ENCODE data around the gene GRIN2A.

The GRIN2A gene

GRCh38 chr16:9846362-9847099 is 335.7 kb downstream of the GRIN2A start:
- DNase-seq: no peak

DNA sequence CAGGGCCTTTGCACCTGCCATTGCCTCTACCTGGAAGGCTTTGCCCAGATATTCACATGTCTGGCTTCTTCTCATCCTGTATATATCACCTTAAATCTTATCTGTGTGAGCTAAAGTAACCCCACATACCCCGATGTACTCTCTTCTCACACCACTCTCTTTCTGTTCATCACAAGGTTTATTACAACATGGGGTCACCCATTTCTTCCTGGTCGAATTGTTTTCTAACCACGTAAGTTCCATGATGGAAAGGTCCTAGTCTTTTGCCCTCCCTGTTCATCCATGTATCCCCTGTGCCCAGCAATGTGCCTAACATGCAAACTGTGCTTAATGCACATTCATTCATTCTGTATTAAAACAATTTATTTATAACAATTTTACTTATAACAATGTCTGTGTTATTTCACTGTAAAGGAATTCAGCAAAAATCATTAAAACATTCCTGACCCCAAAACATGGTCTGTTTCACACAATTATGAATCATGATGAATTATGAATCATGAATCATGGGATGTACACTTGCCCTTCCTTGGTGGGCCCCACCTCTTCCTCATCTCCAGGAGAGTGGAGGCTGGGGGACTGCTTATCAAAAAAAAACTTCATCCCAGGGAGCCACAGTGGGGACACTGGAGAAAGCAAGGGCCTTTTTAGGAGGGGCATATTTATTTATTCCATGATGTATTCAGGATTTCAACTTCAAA is 336.4 kb downstream of the GRIN2A start:
- DNase-seq: no peak

- no peak for DNase-seq
These were observed 337.9 kb downstream of the GRIN2A start for GRCh38 chr16:9844361-9844760.

- DNase-seq: no peak
These were observed 338.7 kb downstream of the GRIN2A start for GRCh38 chr16:9843424-9844018.

- DNase-seq: no peak
These were observed 341.2 kb downstream of the GRIN2A start for GRCh38 chr16:9840761-9841665.

DNA sequence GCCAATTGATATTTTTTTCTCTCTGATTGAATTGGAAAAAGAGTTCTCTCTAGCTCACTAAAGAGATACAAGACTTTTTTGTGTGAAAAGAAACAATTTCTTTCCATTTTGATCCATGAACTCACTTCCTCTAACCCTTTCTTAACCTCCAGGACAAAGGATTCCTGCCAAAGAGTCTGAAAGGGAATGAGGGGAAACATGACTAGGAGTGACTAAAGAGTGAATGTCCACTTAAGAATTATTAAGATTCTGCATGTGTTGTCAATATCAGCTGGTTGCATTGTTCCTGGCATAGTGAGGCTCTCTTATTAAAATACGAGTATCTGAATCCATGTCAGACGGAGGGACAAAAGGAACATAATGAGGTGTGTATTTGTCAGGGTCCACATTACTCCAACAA is 344.7 kb downstream of the GRIN2A start:
- DNase-seq: no peak

GRCh38 chr16:9836118-9836736 is 346.0 kb downstream of the GRIN2A start:
- no peak for DNase-seq

- no peak for DNase-seq
These were observed 355.0 kb downstream of the GRIN2A start for GRCh38 chr16:9827062-9827752.

GRCh38 chr16:9826656-9827055 is 355.6 kb downstream of the GRIN2A start:
- DNase-seq: no peak

DNA sequence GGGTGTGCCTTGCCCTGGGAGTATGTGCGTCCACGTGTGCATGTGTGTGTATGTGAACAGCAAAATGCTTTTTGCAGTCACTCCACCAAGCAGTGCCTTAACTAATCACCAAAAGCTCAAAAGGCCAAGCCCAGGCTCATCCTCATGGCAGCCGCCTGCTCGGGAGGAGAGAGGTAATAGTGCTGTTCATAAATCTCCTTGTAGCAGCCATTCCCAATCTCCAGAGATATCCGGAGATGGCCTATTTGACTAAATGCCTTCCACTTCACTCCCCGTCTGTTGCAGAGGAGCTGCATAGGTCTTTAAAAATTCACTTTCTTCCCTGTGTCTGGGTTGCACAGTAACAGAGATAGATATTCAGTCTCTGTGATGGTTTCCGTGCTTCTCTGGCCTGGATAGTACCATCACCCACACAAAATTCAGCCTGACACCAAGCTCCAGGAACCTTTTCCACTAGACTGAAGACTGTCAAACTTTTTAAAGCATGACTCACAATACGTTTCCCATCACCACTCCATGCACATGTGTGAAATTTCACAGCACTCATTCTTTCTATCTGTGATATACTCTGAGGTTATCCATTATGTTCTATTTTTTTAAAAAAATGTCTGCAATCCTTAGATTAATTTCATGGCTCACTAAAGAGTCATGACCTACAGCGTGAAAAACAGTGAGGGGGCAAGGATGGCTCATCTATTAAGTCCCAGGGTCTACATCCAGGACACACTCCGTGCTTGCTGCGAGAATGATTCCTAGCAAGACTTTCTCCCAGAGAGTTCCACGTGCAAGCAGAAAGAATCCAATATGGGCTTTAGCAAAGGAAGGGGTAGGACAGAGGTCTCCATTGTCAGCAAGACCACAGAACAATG is 357.8 kb downstream of the GRIN2A start:
- no peak for DNase-seq

DNA sequence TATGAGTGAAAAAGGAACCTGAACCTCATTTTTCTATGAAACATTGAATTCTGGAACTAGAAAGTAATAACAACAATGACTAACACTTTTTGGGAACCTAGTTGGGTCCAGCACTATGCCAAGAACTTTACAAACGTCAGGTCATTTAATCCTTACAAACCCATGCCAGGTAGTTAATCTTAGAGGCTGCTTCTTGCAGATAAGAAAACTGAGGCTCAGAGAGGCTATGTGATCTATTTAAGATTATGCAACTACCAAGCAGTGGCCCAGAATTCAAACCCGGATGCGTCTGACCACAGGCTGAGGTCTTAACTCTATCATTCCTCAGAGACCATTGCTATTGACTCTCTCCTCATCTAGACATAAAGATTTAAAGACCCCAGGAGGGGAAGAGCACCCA is 358.7 kb downstream of the GRIN2A start:
- no peak for DNase-seq

DNA sequence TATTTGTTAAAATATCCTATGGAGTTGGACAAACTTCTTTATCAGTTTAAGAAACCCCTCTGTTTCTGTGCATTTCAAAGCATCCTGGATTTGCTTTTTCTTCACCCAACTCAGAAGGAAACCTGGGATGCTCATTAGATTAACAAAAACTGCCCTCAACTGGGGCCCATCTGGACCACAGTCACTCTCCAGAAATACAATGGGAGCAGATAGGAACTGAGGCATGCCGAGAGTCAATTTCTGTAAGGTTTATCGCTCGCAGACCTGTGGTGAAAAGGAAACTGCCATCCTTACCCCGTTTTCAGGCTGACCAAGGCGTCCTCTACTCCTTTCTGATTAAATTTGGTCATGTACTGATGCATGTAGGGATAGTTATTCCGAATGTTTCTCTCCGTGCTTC is 360.3 kb downstream of the GRIN2A start:
- DNase-seq: no peak

GRCh38 chr16:9821331-9821730 is 360.9 kb downstream of the GRIN2A start:
- no peak for DNase-seq

DNA sequence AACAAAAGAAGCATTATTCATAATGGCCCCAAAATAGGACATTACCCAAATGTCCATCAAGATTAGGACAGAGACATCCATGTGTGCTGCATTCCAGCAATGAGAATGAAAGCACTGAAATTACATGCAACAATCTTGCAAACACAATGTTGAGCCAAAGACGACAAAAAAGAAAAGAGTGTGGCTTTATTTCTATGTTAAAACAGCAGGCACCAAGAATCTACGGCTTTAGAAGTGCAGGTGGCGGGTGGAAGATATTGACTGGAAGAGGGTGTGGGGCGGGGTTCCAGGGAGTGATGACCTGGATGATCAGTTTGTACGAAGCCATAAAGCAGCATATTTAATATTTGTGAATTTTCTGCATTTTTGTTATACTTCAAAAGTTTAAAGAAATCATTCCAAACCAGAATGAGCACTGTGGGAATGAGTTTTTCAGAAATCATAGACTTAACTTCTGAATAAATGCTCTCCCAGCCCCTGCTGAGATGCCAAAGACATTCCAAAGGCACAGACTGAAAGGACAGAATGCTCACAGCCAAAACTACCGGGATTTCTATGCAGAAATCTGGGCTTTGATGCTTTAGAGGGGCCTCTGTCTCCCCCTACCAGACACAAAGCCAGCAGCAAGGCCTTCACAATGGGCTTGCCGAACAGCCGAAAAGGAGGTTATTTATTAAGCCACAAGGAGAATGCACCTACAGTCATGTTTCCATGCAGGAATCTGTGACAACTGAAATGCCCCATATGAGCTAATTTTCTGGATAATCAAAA is 361.6 kb downstream of the GRIN2A start:
- no peak for DNase-seq

- no peak for DNase-seq
These were observed 363.5 kb downstream of the GRIN2A start for GRCh38 chr16:9818702-9819101.

- no peak for DNase-seq
These were observed 364.6 kb downstream of the GRIN2A start for GRCh38 chr16:9817586-9817985.

- no peak for DNase-seq
These were observed 365.6 kb downstream of the GRIN2A start for GRCh38 chr16:9816644-9817043.

- no peak for DNase-seq
These were observed 368.6 kb downstream of the GRIN2A start for GRCh38 chr16:9813665-9814064.

GRCh38 chr16:9808210-9808609 is 374.0 kb downstream of the GRIN2A start:
- no peak for DNase-seq

- DNase-seq: no peak
These were observed 374.9 kb downstream of the GRIN2A start for GRCh38 chr16:9807302-9807701.
